Activated T-cell treated with anti-CD3 and anti-CD28 coated beads for 48 hours (primary cell): ENCODE measurements around the gene TRAF3IP1.
"Not testable (repeated sequence)": the region's sequence is repeated elsewhere in the genome, so short reads cannot be mapped to it uniquely, and the experiment has no call there.

Experiments
- DNase-seq: peaks from one replicate; pipeline ENCODE4 v3.0.0-alpha.2; 2020; ENCODE audit warnings: low read depth

TRAF3IP1 gene

GRCh38 chr2:238339814-238340213, 19.5 kb downstream of the TRAF3IP1 start:
- no peak for DNase-seq

DNA sequence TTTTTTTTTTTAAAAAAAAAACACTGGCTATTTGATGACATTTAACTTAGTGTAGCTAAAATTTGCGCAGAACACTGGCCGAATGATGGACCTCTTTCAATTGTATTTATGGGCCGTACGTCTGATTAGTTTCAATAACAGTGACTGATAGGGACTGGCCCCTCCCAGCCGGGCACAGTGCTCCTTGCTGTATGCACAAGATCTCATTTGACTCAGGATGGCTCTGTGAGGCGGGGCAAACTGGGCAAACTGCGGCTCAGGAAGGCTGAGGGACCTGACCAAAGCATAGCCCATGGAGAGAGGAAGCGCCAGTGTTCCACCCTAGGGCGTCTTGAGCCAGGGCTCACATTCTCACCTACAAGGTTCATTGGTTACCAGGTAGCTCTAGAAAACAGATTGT, 21.2 kb downstream of the TRAF3IP1 start:
- no peak for DNase-seq

GRCh38 chr2:238344035-238344434, 23.7 kb downstream of the TRAF3IP1 start:
- no peak for DNase-seq

- DNase-seq = no peak
These were observed 24.2 kb downstream of the TRAF3IP1 start for GRCh38 chr2:238344517-238344916.

DNA sequence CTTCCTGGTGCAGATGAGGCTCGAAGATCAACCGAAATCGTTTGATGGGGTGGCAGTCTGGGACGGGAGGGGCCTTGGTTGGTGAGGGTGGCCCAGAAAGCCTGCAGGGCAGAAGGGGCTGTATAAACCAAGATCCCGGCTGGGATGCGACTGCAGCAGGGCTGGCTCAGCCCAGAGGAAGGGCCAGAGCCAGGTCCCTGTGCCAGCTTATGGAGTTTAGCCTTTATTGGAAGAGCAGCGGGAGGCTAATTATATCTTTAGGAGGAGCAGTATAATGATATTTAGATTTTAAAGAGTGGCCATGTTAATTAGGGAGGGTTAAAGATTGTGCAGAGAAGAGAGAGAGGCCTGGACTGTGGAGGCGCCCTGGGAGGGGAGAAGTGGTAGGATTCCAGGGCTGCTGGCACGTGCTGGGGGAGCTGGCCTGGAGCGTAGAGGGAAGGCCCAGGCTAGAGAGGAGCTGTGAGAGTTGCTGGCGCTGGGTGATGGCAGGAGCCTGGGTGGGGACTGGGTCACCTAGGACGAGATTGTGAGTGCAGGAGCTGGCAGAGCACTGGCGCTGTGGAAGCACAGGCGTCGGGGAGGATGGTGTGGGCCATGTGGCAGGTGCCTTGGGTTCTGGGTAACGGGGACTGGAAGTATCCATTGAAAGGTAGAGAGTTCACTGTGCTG, 25.1 kb downstream of the TRAF3IP1 start:
- DNase-seq = no peak

DNA sequence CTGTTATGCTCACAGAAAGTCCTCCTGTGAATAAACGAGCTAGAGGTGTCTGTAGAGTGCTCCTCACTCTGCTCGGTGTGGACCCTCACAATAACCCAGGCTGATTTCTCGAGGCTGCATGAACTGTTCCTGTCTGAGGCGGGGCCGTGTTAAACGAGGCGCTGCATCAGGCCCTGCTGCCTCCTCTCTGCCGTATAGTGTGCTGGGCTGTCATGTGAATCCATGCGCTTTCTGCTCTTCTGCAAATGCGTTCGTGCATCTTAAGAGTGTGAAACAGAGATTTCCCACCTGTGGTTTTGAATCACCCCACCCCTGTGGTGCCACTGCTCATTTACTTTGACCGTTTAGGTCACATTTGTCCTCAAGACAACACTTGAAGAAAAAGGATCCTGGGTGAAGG, 26.2 kb downstream of the TRAF3IP1 start:
- DNase-seq = no peak

DNA sequence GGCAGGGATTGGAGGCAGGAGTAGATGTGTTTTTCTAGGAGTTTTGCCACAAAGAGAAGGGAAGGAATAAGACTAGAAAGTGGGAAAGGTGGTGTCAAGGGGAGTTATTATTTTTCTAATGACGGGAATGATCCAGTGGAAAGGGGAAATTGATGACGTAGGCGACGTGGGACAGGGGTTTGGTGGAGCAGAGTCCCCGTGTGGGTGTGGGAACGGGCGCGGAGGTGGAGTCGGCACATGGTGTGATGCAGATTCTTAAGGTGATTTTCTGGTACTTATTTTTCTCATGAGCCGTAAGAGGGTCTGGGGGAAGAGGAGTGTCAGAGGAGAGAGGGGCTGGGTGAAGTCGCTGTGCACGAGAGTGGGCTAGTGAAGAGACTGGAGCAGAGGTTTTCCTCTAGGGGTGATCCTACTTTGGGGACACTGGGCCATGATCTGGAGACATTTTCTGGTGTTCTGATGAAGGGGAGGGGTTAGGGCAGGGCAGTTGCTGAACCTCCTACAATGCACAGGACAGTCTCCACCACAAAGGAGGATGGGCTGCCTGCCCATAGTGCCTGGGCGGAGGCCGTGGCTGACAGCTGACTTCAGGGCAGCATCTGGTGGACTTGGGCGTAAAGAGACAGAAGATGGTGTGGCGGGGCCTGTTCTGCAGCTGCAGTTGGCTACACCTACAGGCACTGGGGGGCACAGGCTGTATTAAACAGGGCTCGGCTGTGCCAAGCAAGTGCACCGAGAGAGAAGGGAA, 30.0 kb downstream of the TRAF3IP1 start:
- DNase-seq = no peak

GRCh38 chr2:238351315-238351714, 31.0 kb downstream of the TRAF3IP1 start:
- DNase-seq = no peak

GRCh38 chr2:238352361-238352760, 32.0 kb downstream of the TRAF3IP1 start:
- no peak for DNase-seq

- DNase-seq = no peak
These were observed 38.5 kb downstream of the TRAF3IP1 start for GRCh38 chr2:238358769-238359168.

DNA sequence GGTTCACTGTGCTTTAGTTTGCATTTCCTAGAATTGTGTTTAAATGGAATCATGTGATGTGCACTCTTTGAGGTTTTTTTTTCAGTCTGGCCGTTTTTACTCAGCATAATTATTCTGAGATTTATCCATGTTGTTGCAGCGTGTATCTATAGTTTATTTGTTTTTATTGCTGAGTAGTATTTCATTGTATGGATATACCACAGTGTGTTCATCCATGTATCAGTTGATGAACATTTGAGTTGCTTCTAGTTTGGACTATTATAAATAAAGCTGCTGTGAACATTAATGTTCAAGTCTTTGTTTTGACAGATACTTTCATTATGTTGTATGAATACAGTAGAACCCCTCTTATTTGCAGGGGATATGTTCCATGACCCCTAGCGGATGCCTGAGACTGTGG, 39.1 kb downstream of the TRAF3IP1 start:
- no peak for DNase-seq

DNA sequence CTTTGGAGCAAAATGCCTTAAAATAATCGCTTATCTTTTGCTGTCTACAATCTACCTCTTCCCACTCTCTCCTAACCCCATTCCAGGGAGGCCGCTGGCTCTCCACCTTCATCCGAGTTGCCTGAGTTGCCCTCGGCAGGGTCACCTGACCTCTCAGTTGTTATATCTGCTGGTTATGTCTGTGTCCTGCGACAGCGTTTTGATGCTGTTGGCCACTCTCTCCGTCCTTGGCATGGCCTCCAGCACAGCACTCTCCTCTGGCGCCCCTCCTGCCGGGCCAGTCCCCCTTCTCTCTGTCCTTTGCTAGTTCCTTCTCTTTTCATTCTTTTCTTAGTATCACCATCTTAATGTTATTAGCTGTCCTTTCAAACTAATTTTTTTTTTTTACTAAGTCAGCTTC, 41.6 kb downstream of the TRAF3IP1 start:
- DNase-seq = no peak

DNA sequence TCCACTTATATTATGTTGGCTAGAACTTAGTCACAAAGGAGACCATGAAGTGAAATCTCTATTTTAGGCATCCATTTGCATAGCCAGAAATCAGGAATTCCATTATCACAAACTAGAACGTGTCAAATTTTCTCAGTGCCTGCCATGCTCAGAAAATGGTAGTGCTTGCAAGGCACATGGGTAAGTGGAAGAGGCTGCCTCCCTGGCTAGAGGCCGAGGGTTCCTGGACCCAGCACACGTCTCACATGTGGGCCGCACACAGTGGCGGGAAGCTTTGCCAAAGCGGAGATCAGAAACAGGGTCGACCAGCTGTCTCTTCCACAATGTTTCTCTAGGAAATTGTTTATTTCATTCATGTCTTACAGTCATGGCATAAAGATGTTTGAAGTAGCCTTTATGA, 42.3 kb downstream of the TRAF3IP1 start:
- DNase-seq = no peak

DNA sequence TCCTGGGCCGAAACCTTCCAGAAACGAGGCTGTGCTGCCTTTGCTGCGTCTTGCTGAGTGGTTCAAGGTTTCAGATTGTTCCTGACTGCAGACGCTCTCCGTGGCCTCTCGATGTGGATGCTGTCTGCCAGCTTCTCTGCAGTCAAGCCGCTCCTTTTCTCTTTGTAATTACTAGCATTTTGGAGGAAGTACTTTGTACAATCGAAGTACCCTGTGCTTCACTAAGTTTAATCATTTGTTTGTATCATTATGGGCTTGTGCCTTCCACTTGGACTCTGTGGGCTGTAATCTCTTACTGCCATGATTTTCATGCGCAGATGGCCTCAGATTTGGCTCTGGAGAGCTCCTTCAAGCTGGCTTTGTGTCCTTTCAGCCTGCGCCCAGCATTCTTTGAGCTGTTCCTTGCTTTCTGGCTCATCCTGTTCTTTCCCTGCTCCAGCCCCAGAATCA, 49.3 kb downstream of the TRAF3IP1 start:
- no peak for DNase-seq

DNA sequence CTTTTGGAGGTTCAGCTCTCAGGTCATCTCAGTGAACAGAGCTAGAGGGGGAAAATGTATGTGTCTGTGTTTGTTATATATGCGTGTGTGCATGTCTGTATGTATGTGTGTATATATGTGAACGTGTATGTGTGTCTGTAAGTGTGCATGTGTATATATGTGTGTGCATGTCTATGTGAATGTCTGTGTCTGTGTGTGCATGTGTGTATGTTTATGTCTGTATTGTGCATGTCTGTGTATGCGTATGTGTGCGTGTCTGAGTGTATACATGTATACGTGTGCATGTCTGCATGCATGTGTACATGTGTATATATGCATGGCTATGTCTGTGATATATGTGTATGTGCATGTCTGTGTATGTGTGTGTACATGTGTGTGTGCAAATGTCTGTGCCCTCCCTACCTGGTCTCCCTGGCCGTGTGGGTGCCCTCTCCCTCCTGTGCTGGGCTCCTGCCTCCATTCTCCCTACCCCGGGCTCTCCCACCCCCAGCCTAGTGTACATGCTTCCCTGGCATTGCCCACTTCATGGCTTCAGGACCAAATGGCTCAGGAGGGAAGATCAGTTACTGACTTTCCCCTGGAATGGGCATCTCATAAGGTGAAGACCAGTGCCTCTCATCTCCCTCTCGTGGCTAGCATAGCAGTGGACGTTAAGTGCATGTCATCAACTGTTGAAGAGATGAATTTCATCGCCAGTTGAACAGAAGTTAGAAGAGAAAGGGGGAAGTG, 49.9 kb downstream of the TRAF3IP1 start:
- no peak for DNase-seq

DNA sequence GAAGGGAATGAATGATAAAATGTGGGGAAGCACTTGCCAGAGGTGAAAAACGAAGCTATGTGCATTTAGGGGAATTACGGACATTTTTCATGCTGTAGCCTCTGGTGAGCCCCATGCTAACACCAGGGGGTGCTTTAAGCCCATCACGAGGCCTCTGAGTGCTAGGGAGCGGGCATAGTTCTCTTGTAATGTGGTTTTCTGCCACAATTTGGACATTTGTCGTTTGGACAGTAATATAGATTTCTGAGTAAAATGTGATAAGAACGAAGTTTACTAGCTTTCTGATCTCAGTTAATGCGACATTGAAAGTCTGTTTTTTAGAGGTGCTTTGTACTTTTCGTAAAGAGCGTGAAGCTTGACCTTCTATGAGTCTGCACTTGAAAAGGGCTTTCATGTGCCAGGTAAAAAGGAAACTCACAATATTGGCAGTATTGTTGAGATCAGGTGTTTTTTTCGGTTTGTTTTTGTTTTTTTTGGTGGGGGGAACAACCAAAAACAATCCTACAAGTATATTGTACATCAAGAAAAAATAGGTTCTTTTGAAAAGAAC, 50.6 kb downstream of the TRAF3IP1 start:
- DNase-seq = peak; percentile 29

- not testable (repeated sequence) for DNase-seq
These were observed 52.0 kb downstream of the TRAF3IP1 start for GRCh38 chr2:238372277-238372676.

GRCh38 chr2:238376884-238377391, 56.6 kb downstream of the TRAF3IP1 start:
- DNase-seq = no peak

DNA sequence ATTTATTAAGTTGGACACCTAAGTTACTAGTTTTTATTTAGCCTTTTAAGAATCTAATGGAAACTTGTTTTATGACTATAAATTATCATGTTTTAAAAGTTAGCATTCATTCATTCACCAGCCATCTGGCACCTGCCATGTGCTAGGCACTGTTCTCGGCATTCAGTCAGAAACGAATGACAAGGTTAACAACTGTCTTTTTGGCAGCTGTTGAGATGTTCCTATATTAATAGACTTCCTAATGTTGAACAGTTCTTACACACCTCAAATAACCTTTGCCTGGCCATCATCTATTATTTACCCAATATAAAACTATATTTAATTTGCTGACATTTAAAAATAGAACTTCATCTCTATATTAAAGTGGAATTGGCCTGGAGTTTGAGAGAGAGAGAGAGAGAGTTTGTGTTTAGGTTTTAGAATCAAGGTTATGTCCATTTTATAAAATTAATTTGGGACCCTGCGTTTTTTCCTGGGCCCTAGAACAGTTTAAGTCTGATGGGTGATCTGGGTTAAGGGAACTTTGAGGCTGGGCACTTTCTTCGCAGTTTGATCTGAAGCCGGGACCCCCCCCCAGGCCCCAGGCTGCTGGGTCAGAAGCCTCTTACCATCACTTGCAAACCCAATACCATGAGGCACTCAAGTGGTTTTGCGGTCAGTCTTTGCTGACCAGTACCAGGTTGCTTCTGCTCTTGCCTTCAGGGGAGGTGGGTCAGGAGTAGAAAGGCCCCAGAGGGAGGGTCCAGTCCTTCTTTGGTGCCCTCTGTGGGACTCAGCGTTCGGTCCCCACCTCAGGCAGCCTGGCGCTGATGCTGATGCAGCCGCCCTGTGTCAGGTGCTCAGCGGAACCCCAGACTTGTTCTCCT, 58.1 kb downstream of the TRAF3IP1 start:
- DNase-seq = no peak

DNA sequence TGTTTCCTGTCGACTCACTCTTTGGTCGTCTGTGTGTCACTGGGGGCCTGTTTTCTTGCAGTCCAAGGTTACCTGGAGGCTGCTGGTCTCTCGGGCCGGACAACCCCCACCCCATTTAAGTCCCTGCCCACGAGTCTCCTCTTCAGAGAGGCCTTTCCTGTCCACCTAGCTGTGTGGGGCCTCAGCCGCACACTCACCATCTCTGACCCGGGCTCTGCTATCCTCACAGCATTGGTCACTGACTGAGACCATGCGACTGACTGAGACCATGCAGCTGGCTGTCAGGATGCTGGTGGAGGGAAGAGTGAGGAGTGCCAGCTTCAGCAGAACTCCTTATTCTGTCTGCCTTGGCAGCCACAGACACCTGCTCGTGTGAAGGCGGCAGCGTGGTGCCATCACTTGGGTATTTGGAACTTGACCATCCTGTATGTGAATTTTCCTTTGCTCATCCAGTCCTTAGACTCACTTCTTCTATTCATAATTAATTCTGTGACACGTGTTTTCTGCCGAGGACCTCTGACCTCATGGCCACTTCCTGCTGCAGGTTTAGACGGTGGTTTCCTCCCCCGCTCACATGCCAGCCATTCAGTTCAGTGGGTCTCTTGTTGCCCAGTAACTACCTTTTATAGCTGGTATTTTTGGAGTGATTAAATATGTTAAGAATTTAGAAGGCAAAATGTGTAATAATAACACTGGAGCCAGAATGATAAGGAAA, 58.9 kb downstream of the TRAF3IP1 start:
- DNase-seq = peak; percentile 18

- no peak for DNase-seq
These were observed 60.0 kb downstream of the TRAF3IP1 start for GRCh38 chr2:238380336-238380735.
